Trophoblast cell (in vitro differentiated cells and primary cell): Measurements from ENCODE around the gene PDE8A. TPM values are rescaled to one million over a fixed set of nuclear protein-coding genes. Genes with fewer than 3 reads are reported as not detected.
A peak's percentile ranks its signal among the peaks of the same experiment; 100 is the strongest.

Experiments
- DNase-seq, 2 donors: peaks; one replicate each; pipeline ENCODE4 v3.0.0-alpha.2; 2016
- H2AFZ ChIP-seq: 2 replicates; pipeline ENCODE4 v1.6.1; 2013; ENCODE audit warnings: low read length, moderate library complexity, mild to moderate bottlenecking; ENCODE audit not compliant: insufficient read depth, poor library complexity
- H2AK5ac ChIP-seq: 2 replicates; pipeline ENCODE4 v1.6.1; 2013; ENCODE audit warnings: mild to moderate bottlenecking, low read length
- H2BK120ac ChIP-seq: 2 replicates; pipeline ENCODE4 v1.6.1; 2013; ENCODE audit warnings: low read length, mild to moderate bottlenecking, moderate library complexity; ENCODE audit not compliant: insufficient read depth, poor library complexity
- H2BK12ac ChIP-seq: 2 replicates; pipeline ENCODE4 v1.6.1; 2013; ENCODE audit warnings: mild to moderate bottlenecking, low read length, moderate library complexity
- H2BK5ac ChIP-seq: 2 replicates; pipeline ENCODE4 v1.6.1; 2013; ENCODE audit warnings: low read length, low read depth, moderate library complexity, mild to moderate bottlenecking; ENCODE audit not compliant: poor library complexity
- H3K14ac ChIP-seq: 2 replicates; pipeline ENCODE4 v1.6.1; 2013; ENCODE audit warnings: mild to moderate bottlenecking, low read length
- H3K18ac ChIP-seq: 2 replicates; pipeline ENCODE4 v1.6.1; 2013; ENCODE audit warnings: mild to moderate bottlenecking, low read length
- H3K23ac ChIP-seq: 2 replicates; pipeline ENCODE4 v1.6.1; 2013; ENCODE audit warnings: low read length
- H3K27ac ChIP-seq: 2 replicates; pipeline ENCODE4 v1.5.1; 2013; ENCODE audit warnings: low read depth, mild to moderate bottlenecking, inconsistent platforms, low read length, moderate library complexity
- H3K27me3 ChIP-seq: 2 replicates; pipeline ENCODE4 v1.6.1; 2013; ENCODE audit warnings: inconsistent platforms, mild to moderate bottlenecking, low read length, moderate library complexity; ENCODE audit not compliant: insufficient read depth
- H3K36me3 ChIP-seq, 2 experiments: 1 replicate in 1 of 2; 2 replicates in 1 of 2; pipeline ENCODE4 v1.6.1; 2013; ENCODE audit warnings: low read length in 2 of 2, mild to moderate bottlenecking in 2 of 2, moderate library complexity in 1 of 2; ENCODE audit not compliant: insufficient read depth in 2 of 2, control insufficient read depth in 1 of 2
- H3K4ac ChIP-seq: 2 replicates; pipeline ENCODE4 v1.6.1; 2013; ENCODE audit warnings: low read depth, mild to moderate bottlenecking, low read length, moderate library complexity
- H3K4me1 ChIP-seq, 2 experiments: 1 replicate in 1 of 2; 2 replicates in 1 of 2; pipeline ENCODE4 v1.6.1; 2013; ENCODE audit warnings: low read length in 2 of 2, mild to moderate bottlenecking in 2 of 2, moderate library complexity in 1 of 2; ENCODE audit not compliant: insufficient read depth in 2 of 2, control insufficient read depth in 1 of 2
- H3K4me2 ChIP-seq: 2 replicates; pipeline ENCODE4 v1.6.1; 2013; ENCODE audit warnings: inconsistent platforms, mild to moderate bottlenecking, low read length, moderate library complexity
- H3K4me3 ChIP-seq: 2 replicates; pipeline ENCODE4 v1.5.1; 2013; ENCODE audit warnings: mild to moderate bottlenecking, low read depth, low read length, inconsistent platforms
- H3K79me1 ChIP-seq: one replicate; pipeline ENCODE4 v1.6.1; 2013; ENCODE audit warnings: low read length
- H3K79me2 ChIP-seq: 2 replicates; pipeline ENCODE4 v1.6.1; 2013; ENCODE audit warnings: low read length, mild to moderate bottlenecking; ENCODE audit not compliant: control insufficient read depth, insufficient read depth, poor library complexity
- H3K9ac ChIP-seq: 2 replicates; pipeline ENCODE4 v1.6.1; 2013; ENCODE audit warnings: mild to moderate bottlenecking, low read length
- H3K9me3 ChIP-seq: 2 replicates; pipeline ENCODE4 v1.6.1; 2013; ENCODE audit warnings: low read depth, mild to moderate bottlenecking, control low read depth, inconsistent platforms, low read length; ENCODE audit not compliant: insufficient read depth
- H4K12ac ChIP-seq: 2 replicates; pipeline ENCODE4 v1.6.1; 2013; ENCODE audit warnings: low read depth, mild to moderate bottlenecking, low read length, moderate library complexity
- H4K8ac ChIP-seq: 2 replicates; pipeline ENCODE4 v1.6.1; 2013; ENCODE audit warnings: low read depth, mild to moderate bottlenecking, low read length, moderate library complexity
- H4K91ac ChIP-seq: one replicate; pipeline ENCODE4 v1.6.1; 2013; ENCODE audit warnings: low read depth, mild to moderate bottlenecking, low read length, moderate library complexity
- WGBS: extraction: QIAGEN DNeasy Blood & Tissue Kit; methylation state at CpG from one replicate; pipeline ENCODE4 v1.1.7; 2013; ENCODE audit warnings: missing lambda C conversion rate; ENCODE audit not compliant: insufficient read length, insufficient coverage; ENCODE audit errors: extremely low coverage; 5-methylcytosine and 5-hydroxymethylcytosine counted together
- polyA plus RNA-seq: library from polyadenylated mRNA; stranded (reverse); fragments of 200-250 nt; gene quantifications from 2 replicates; pipeline ENCODE4 v1.2.3, GENCODE V29; 2013

Gene PDE8A, protein sequence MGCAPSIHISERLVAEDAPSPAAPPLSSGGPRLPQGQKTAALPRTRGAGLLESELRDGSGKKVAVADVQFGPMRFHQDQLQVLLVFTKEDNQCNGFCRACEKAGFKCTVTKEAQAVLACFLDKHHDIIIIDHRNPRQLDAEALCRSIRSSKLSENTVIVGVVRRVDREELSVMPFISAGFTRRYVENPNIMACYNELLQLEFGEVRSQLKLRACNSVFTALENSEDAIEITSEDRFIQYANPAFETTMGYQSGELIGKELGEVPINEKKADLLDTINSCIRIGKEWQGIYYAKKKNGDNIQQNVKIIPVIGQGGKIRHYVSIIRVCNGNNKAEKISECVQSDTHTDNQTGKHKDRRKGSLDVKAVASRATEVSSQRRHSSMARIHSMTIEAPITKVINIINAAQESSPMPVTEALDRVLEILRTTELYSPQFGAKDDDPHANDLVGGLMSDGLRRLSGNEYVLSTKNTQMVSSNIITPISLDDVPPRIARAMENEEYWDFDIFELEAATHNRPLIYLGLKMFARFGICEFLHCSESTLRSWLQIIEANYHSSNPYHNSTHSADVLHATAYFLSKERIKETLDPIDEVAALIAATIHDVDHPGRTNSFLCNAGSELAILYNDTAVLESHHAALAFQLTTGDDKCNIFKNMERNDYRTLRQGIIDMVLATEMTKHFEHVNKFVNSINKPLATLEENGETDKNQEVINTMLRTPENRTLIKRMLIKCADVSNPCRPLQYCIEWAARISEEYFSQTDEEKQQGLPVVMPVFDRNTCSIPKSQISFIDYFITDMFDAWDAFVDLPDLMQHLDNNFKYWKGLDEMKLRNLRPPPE
- 16.1 and 17.6 TPM in 2 replicates for polyA plus RNA-seq

DNA sequence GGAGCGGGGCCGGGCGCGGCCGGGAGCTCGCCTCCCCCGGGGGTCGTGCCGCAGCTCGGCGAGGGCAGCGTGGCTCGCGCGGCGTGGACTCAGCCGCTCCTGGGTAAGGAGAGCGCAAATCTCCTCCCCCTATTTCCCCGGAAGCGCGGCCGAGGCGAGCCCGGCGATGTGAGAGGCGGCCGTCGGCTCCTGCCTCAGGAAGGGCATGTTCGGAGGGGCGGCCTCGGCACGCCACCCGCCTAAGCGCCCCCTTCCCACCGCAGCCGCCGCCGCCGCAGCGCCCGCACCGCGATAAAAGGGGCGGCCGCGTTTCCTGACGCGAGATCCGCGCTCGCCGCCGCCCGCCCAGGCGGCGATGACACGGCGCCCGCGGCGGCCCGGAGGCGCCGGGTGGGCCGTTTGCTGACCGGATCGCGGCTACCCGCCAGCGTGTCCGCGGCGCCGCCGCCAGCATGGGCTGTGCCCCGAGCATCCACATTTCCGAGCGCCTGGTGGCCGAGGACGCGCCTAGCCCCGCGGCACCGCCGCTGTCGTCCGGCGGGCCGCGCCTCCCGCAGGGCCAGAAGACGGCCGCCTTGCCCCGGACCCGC, at the start of gene PDE8A:
TSS of gene PDE8A (plus strand) at position 146 of the 590 bp plus-strand sequence. CDS start at position 453, 307 bp downstream.
- Histone ChIP-seq H4K8ac (peak within 1 kb of the TSS; percentile 97), H3K27ac (peak within 1 kb of the TSS; percentile 70), H2BK12ac (peak within 1 kb of the TSS; percentile 82), H2AFZ (peak within 1 kb of the TSS; percentile 99), H3K14ac (peak within 1 kb of the TSS; percentile 89), H3K9me3 (no peaks in the 10 kb centered on the region), H4K12ac (peak within 1 kb of the TSS; percentile 92), H3K36me3 (no peaks in the 10 kb centered on the region), H3K4me3 (peak within 1 kb of the TSS; percentile 75), H3K27me3 (peaks cover 8% of the 10 kb centered on the region), H3K79me1 (peaks cover 16% of the 10 kb centered on the region), H2AK5ac (peak within 1 kb of the TSS; percentile 52), H2BK5ac (peak within 1 kb of the TSS; percentile 92), H3K4ac (peak within 1 kb of the TSS; percentile 70), H3K4me1 (peaks cover 3 to 8% of the 10 kb centered on the region in 2 experiments), H3K9ac (peak within 1 kb of the TSS; percentile 70), H3K23ac (no peak within 1 kb of the TSS), H3K4me2 (peak within 1 kb of the TSS; percentile 78), H3K18ac (peak within 1 kb of the TSS; percentile 96), H3K79me2 (peaks cover 8% of the 10 kb centered on the region), H4K91ac (peak within 1 kb of the TSS; percentile 85), H2BK120ac (peak within 1 kb of the TSS; percentile 92)
- DNase-seq: peak; percentile 83 to 87
- WGBS: no CpG with 5 or more reads among the region's 95 CpGs

DNA sequence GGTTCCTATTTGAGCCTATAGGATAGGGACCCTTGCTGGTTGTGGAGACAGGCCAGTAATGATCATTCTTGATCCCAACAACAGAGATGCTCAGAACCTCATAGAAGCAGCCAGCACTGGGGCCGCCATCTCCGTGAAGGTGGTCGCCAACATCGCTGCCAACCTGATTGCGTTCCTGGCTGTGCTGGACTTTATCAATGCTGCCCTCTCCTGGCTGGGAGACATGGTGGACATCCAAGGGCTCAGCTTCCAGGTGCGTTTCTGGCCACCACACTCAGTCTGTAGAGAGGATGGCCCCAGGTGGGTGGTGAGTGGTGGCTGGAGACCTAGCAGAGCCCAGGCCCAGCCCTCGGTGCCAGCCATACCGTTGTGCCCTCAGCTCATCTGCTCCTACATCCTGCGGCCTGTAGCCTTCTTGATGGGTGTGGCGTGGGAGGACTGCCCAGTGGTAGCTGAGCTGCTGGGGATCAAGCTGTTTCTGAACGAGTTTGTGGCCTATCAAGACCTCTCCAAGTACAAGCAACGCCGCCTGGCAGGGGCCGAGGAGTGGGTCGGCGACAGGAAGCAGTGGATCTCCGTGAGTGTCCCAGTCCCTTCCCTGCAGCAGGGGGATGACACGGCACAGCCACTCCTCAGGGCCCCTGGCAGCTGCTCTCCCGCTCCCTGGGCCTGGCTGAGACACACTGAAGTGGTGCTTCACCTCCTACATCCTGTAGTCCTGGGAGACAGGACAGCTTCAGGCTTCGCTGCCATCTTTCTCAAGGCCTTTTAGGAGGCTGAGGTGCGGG, 46.5 kb upstream of the PDE8A start:
- no peak overlapping the region for H2BK120ac ChIP-seq
- H3K14ac ChIP-seq: no peak overlapping the region
- no peak overlapping the region for H2AK5ac ChIP-seq
- no peaks in the 10 kb centered on the region for H3K36me3 ChIP-seq
- H3K79me1 ChIP-seq: no peaks in the 10 kb centered on the region
- H3K4me3 ChIP-seq: no peak overlapping the region
- no peak overlapping the region for H3K9ac ChIP-seq
- no peak overlapping the region for H2BK5ac ChIP-seq
- peak in 1 of 2 donors; percentile 15 for DNase-seq
- no peak overlapping the region for H2BK12ac ChIP-seq
- no peak overlapping the region for H3K18ac ChIP-seq
- no CpG with 5 or more reads among the region's 21 CpGs for WGBS
- H3K27me3 ChIP-seq: no peaks in the 10 kb centered on the region
- H3K23ac ChIP-seq: no peak overlapping the region
- H4K12ac ChIP-seq: no peak overlapping the region
- H2AFZ ChIP-seq: no peak overlapping the region
- H4K91ac ChIP-seq: no peak overlapping the region
- no peak overlapping the region for H4K8ac ChIP-seq
- peaks cover under 1 to 3% of the 10 kb centered on the region in 2 experiments for H3K4me1 ChIP-seq
- no peaks in the 10 kb centered on the region for H3K79me2 ChIP-seq
- no peak overlapping the region for H3K27ac ChIP-seq
- H3K4ac ChIP-seq: no peak overlapping the region
- no peak overlapping the region for H3K4me2 ChIP-seq
- H3K9me3 ChIP-seq: no peaks in the 10 kb centered on the region

DNA sequence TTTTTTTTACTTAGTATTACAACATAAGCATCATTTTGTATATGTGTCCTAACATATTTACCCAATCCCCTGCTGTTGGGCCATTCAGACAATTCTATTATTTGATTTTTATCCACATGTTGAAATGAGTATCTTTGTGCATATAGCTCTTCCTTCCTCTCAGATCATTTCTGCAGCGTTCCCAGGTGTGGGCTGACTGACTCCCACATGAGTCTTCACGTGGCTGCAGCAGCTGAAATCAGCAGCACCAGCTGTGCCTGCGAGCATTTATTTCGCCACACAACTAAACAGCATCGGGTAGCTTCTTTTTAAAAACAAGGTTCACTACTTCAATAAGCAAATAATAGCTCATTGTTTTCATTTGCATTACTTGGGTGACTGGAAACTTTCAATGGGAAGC, 44.5 kb upstream of the PDE8A start:
- H3K36me3 ChIP-seq: no peaks in the 10 kb centered on the region
- no peak overlapping the region for H3K27ac ChIP-seq
- no peak overlapping the region for H3K4ac ChIP-seq
- H4K8ac ChIP-seq: no peak overlapping the region
- no peak overlapping the region for H3K14ac ChIP-seq
- peak in 1 of 2 donors; percentile 37 for DNase-seq
- no peaks in the 10 kb centered on the region for H3K27me3 ChIP-seq
- H2BK5ac ChIP-seq: no peak overlapping the region
- no peak overlapping the region for H3K18ac ChIP-seq
- H3K9me3 ChIP-seq: no peaks in the 10 kb centered on the region
- H4K91ac ChIP-seq: no peak overlapping the region
- H3K79me2 ChIP-seq: no peaks in the 10 kb centered on the region
- H3K4me3 ChIP-seq: no peak overlapping the region
- no peak overlapping the region for H3K23ac ChIP-seq
- H2BK120ac ChIP-seq: no peak overlapping the region
- no peak overlapping the region for H2AFZ ChIP-seq
- no CpG with 5 or more reads among the region's 5 CpGs for WGBS
- no peak overlapping the region for H2AK5ac ChIP-seq
- H3K4me2 ChIP-seq: no peak overlapping the region
- no peaks in the 10 kb centered on the region for H3K4me1 ChIP-seq
- no peaks in the 10 kb centered on the region for H3K79me1 ChIP-seq
- H4K12ac ChIP-seq: no peak overlapping the region
- H2BK12ac ChIP-seq: no peak overlapping the region
- H3K9ac ChIP-seq: no peak overlapping the region

DNA sequence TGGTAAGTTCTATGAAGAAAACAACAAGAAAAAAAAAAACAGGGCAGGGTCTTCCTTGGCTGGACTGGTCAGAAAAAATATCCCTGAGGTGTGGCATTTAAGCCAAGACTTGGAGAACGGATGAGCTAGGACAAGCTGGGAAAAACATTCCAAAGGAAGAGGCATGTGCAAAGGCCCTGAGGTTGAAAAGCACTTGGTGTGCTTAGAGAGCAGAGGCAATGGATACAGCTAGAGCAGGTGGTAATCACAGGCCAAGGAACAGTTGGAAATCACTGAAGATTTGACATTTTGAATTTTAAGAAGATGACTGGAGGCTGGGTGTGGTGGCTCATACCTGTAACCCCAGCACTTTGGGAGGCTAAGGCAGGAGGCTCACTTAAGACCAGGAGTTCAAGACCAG, 42.9 kb upstream of the PDE8A start:
- WGBS: no CpG with 5 or more reads among the region's 1 CpG
- no peak for DNase-seq
- no peak overlapping the region for H4K12ac ChIP-seq
- H2AK5ac ChIP-seq: no peak overlapping the region
- H3K23ac ChIP-seq: no peak overlapping the region
- no peak overlapping the region for H3K4me3 ChIP-seq
- H3K27me3 ChIP-seq: no peaks in the 10 kb centered on the region
- no peak overlapping the region for H3K9ac ChIP-seq
- no peaks in the 10 kb centered on the region for H3K79me1 ChIP-seq
- H2BK120ac ChIP-seq: no peak overlapping the region
- no peak overlapping the region for H2BK12ac ChIP-seq
- H3K4ac ChIP-seq: no peak overlapping the region
- H3K4me1 ChIP-seq: no peaks in the 10 kb centered on the region
- H4K91ac ChIP-seq: no peak overlapping the region
- no peaks in the 10 kb centered on the region for H3K36me3 ChIP-seq
- H3K79me2 ChIP-seq: no peaks in the 10 kb centered on the region
- no peak overlapping the region for H3K14ac ChIP-seq
- no peak overlapping the region for H3K18ac ChIP-seq
- no peak overlapping the region for H3K4me2 ChIP-seq
- no peak overlapping the region for H2AFZ ChIP-seq
- no peak overlapping the region for H3K27ac ChIP-seq
- H2BK5ac ChIP-seq: no peak overlapping the region
- H3K9me3 ChIP-seq: no peaks in the 10 kb centered on the region
- H4K8ac ChIP-seq: no peak overlapping the region
